ENCODE measurements around the gene ARPC1A.

- TF ChIP-seq YY1 (IDR thresholded peaks at IDR 0.05; ENCODE audit: insufficient read depth, insufficient read length) (no peak), ZNF274 (IDR thresholded peaks at IDR 0.05; ENCODE audit: low read depth, low read length) (no peak), SUZ12 (IDR thresholded peaks at IDR 0.05; ENCODE audit: extremely low read depth, insufficient read depth, insufficient read length) (no peak)
Measured at GRCh38 chr7:99331002-99331401, 5.3 kb downstream of the ARPC1A start.
